GM18519 (cell line): ENCODE data around the gene NOP58.
"Not testable (repeated sequence)": the region's sequence is repeated elsewhere in the genome, so short reads cannot be mapped to it uniquely, and the experiment has no call there.

Experiments used
- ATAC-seq: cut with Tn5 transposase; IDR thresholded peaks from one replicate; pipeline ENCODE4 v1.9.1; 2021; ENCODE audit warnings: mild to moderate bottlenecking, moderate library complexity; ENCODE audit not compliant: unreplicated experiment, low FRiP score

NOP58 gene

GRCh38 chr2:202299712-202300111, 34.1 kb downstream of the NOP58 start:
- ATAC-seq: peak; percentile 65

- ATAC-seq: no peak
Observed at GRCh38 chr2:202306034-202306433, 40.5 kb downstream of the NOP58 start.

GRCh38 chr2:202307690-202308089, 42.1 kb downstream of the NOP58 start:
- ATAC-seq: no peak

GRCh38 chr2:202311823-202312388, 46.3 kb downstream of the NOP58 start:
- no peak for ATAC-seq

DNA sequence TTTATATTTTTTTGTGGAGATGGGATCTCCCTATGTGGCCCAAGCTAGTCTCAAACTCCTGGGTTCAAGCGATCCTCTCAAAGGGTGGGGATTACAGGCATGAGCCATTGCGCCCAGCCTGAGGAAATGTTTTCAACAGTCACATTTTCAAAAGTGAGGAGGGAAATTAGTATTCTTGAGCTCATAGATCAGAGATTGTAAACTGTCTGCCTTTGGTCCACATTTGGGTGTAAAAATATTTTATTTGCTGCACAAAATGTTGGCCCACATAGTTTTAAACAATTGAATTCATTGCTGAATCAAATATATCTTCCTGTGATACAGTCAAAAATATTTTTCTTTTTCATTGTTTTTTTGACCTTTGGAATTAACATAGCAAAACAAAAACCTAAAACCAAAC, 48.6 kb downstream of the NOP58 start:
- ATAC-seq: no peak

DNA sequence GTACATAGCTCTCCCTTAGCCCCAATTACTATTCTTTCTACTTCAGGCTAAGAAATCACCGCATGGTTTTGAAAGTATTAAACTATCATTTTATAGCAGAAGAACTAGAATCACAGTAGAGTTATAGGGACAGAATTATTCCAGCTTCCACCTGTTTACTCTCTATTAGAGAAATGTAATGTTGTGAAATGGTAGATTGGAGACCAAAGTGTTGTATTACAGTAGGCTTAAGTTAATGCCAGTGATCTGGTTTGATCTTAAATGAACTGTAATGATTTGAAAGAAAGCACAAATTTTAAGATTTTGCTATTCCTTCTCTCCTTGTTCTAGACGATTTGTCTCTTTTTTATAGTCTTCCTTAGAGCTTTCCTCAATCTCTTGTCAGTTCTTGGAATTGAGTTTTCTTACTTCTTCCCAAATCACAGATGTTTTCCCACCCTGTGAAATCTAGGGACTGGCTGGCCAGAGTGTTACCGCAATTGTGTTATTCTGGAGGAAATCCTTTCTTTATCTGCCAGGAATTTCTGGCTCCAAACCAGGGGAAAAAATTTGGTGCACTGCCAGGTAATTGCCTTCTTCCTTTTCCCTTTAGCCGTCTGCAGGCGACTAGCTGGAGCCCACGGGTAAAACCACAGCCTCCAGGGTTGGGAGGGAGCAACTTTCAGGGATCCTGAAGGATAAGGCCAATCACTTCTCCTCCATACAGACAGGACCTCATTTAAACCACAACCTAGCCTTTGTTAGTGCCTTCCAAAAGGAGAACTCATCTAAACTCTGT, 51.7 kb downstream of the NOP58 start:
- ATAC-seq: no peak

GRCh38 chr2:202320362-202320761, 54.8 kb downstream of the NOP58 start:
- not testable (repeated sequence) for ATAC-seq

DNA sequence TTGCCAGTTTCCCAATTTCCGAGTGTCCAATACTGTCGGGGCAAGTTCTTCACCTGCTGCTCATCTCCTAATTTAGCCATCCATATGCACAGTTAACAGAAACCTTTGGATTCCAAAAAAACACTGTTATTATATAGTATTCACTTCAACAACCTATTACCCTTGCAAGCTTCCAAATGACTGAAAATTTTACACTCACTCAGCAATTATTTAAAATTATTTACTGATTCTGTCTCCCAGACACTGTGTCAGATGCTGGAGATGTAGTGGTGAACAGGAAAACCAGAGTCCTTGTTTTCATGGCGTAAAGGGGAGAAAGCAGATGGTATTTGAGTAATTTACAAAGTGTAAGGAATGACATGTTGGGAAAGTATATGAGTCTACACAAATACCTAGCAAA, 56.9 kb downstream of the NOP58 start:
- no peak for ATAC-seq

DNA sequence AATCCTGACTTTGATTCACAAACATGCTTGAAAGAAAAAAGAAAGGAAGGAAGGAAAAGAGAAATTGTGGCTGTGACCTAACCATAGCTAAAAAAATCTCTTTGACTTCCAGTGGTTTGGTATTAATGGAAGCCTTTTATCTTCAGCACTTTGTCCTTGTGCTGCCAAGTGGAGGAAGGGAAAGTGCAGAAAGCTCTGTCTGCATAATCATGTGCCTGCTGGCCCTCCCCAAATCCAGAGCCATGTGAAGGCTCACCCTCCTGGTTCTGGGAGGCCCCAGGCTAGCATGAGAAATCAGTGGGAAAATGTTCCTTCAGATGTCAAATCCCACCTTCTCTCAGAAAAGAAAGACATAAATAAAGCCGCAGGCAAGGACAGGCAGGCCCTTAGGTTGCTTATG, 62.3 kb downstream of the NOP58 start:
- no peak for ATAC-seq

DNA sequence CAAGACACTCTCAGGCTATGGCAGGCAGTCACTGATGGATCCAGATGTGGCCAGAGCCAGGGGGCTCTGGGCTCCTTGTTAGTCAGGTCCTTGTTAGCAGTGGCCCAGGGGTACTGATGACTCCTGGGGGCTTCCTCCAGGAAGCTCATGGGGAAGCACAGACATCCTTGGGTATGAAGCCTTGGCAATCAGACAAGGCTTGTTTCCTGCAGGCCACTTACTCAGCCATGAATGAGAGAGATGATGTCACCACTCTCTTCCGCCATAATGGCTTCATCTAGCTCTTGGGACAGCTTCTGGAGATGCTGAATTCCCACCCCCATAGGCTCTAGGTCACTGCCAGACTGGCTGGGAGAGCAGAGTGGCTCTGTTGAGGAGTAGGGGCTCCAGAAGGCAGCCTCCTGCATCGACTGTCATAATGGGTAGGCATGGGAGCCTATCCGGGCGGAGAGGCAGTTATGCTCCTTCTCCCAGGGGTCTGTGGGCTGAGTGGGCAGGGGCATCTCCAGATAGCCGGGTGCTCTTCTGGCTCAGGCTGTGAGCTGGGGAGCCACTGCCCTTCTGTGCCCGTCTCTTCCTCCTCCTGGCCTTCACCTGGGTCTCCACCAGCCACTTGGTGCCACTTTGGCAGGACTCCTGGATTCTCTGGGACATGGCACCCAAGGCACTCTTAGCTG, 70.4 kb downstream of the NOP58 start:
- no peak for ATAC-seq

DNA sequence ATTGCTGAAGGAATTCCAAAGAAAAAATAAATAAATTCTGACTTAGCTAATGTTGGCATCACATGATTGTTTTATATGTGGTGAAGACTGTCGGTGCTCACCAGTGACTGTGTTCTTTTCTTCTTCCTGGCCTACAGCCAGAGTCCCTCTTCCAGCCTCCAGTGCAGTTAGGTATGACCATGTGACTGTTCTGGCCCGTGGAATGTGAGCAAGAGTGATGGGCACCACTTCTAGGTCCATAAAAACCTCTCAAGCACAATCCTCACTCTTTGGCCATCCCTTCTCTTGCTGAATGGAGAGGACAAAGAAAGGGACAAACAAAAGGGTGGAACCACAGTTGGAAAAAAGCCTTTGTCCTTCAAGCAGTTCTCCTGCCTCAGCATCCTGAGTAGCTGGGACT, 71.6 kb downstream of the NOP58 start:
- no peak for ATAC-seq

DNA sequence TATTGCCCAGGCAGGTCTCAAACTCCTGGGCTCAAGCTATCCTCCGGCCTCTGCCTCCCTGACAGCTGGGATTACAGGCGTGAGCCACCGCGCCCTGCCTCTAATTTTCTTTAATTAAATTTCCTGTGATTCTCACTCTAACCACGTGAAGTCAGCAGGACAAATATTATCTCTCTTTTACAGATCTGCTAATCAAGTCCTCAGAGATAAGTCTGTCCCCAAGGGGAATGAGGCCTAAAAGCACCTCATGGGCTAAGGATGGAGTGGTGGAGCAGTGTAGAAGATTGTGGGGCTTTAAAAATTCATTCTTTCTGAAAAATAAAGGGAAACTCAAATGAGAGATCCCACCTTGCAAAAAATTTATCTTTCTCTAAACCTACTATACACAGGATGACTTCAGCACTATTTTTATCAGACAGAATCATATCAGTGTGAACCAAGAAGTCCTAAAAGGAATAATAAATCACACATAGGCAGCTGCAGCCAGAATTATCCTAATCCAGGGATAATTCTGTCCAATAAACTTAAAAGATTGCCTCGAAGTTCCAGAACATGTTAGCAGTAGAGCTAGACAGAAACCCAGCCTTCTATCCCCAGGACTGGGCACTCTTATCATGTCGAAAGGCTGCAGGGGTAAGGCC, 72.3 kb downstream of the NOP58 start:
- ATAC-seq: no peak

GRCh38 chr2:202339071-202339870, 73.7 kb downstream of the NOP58 start:
- no peak for ATAC-seq

GRCh38 chr2:202344178-202344577, 78.6 kb downstream of the NOP58 start:
- ATAC-seq: no peak

DNA sequence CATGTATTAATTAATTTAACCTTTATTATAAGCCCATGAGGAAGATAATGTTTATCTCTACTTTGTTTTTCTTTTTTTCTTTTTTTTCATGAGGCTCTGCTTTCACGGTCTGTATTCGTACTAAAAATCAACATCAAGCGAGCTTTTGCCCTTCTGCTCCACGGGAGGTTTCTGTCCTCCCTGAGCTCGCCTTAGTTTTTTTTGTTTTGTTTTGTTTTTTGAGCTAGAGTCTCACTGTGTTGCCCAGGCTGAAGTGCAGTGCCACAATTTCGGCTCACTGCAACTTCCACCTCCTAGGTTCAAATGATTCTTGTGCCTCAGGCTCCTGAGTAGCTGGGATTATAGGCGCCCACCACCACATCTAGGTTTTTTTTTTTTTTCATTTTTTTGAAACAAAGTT, 80.6 kb downstream of the NOP58 start:
- ATAC-seq: no peak
